IMR-90 (cell line): Measurements from ENCODE around the gene C1orf167. TPM values are rescaled to one million over a fixed set of nuclear protein-coding genes. Genes with fewer than 3 reads are reported as not detected.

Experiments
- ATAC-seq: fragments of 200-7000 bp; cut with Tn5 transposase; 2 replicates; pipeline ENCODE4 v1.9.1; 2020; ENCODE audit warnings: low read depth, mild to moderate bottlenecking, moderate library complexity
- BruUV-seq: library from RNA; stranded (reverse); fragments of 400-500 nt; replicated peaks from 2 replicates; lab custom pipeline; 2021; lab: Mats Ljungman, UMichigan
- CTCF ChIA-PET: fragments of 300-600 bp; formaldehyde crosslinking; extraction: SDS; loops from one replicate; lab custom pipeline; 2021; ENCODE audit warnings: antibody characterized with exemption; lab: Yijun Ruan, JAX
- POLR2A ChIA-PET: fragments of 300-600 bp; sonication (Branson Sonifier 250); formaldehyde crosslinking; loops from one replicate; lab custom pipeline; 2022; ENCODE audit warnings: antibody characterized with exemption; ENCODE audit not compliant: unreplicated experiment; lab: Charles Lee
- DNase-seq: peaks from one replicate; pipeline ENCODE4 v3.0.0; 2013
- H2AFZ ChIP-seq: replicated peaks from 2 replicates; pipeline ENCODE3; 2013; ENCODE audit warnings: low read length, mild to moderate bottlenecking; ENCODE audit not compliant: poor library complexity
- H2AK5ac ChIP-seq: 2 replicates; pipeline ENCODE4 v1.6.1; 2013; ENCODE audit warnings: low read depth, low read length, inconsistent platforms
- H2AK9ac ChIP-seq: replicated peaks from 2 replicates; pipeline ENCODE3; 2013; ENCODE audit warnings: mild to moderate bottlenecking, low read depth, low read length, moderate library complexity; ENCODE audit not compliant: poor library complexity
- H2BK120ac ChIP-seq: 2 replicates; pipeline ENCODE4 v1.6.1; 2013; ENCODE audit warnings: low read depth, low read length, inconsistent platforms
- H2BK15ac ChIP-seq: 3 replicates; pipeline ENCODE4 v1.6.1; 2013; ENCODE audit warnings: low read depth, low read length, inconsistent platforms
- H2BK20ac ChIP-seq: 2 replicates; pipeline ENCODE4 v1.6.1; 2013; ENCODE audit warnings: low read depth, mild to moderate bottlenecking, inconsistent platforms, low read length, moderate library complexity
- H2BK5ac ChIP-seq: 2 replicates; pipeline ENCODE4 v1.6.1; 2013; ENCODE audit warnings: mild to moderate bottlenecking, low read depth, low read length, inconsistent platforms; ENCODE audit not compliant: poor library complexity, severe bottlenecking
- H3K14ac ChIP-seq: replicated peaks from 2 replicates; pipeline ENCODE4 v1.6.1; 2013; ENCODE audit warnings: low read depth, low read length, inconsistent platforms
- H3K18ac ChIP-seq: 2 replicates; pipeline ENCODE4 v1.6.1; 2013; ENCODE audit warnings: low read depth, low read length, control low read depth
- H3K23ac ChIP-seq: 2 replicates; pipeline ENCODE4 v1.6.1; 2013; ENCODE audit warnings: low read depth, low read length, inconsistent platforms
- H3K27ac ChIP-seq: 2 replicates; pipeline ENCODE4 v1.5.1; 2013; ENCODE audit warnings: mild to moderate bottlenecking, control low read depth, low read length; ENCODE audit not compliant: insufficient read depth
- H3K27me3 ChIP-seq: 2 replicates; pipeline ENCODE4 v1.6.1; 2013; ENCODE audit warnings: low read length; ENCODE audit not compliant: control insufficient read depth, insufficient read depth
- H3K36me3 ChIP-seq: 2 replicates; pipeline ENCODE4 v1.6.1; 2013; ENCODE audit warnings: low read length, mixed read lengths; ENCODE audit not compliant: control insufficient read depth, insufficient read depth
- H3K4ac ChIP-seq: 2 replicates; pipeline ENCODE4 v1.6.1; 2013; ENCODE audit warnings: low read depth, low read length, inconsistent platforms
- H3K4me1 ChIP-seq: 2 replicates; pipeline ENCODE4 v1.6.1; 2013; ENCODE audit warnings: low read length, mixed read lengths; ENCODE audit not compliant: control insufficient read depth, insufficient read depth
- H3K4me2 ChIP-seq: 2 replicates; pipeline ENCODE4 v1.6.1; 2013; ENCODE audit warnings: low read depth, mild to moderate bottlenecking, control low read depth, low read length, moderate library complexity
- H3K4me3 ChIP-seq: 2 replicates; pipeline ENCODE4 v1.5.1; 2013; ENCODE audit warnings: low read depth, mild to moderate bottlenecking, control low read depth, low read length, moderate library complexity; ENCODE audit not compliant: insufficient read depth
- H3K56ac ChIP-seq: 2 replicates; pipeline ENCODE4 v1.6.1; 2013; ENCODE audit warnings: low read length, inconsistent platforms; ENCODE audit not compliant: insufficient read depth; ENCODE audit errors: extremely low read depth
- H3K79me1 ChIP-seq, 2 experiments: 2 replicates each; pipeline ENCODE4 v1.6.1; 2013; ENCODE audit warnings: low read length in 2 of 2, inconsistent platforms in 1 of 2, low read depth in 1 of 2
- H3K9ac ChIP-seq: 2 replicates; pipeline ENCODE4 v1.6.1; 2013; ENCODE audit warnings: low read depth, low read length, control low read depth
- H3K9me1 ChIP-seq: 2 replicates; pipeline ENCODE4 v1.6.1; 2013; ENCODE audit warnings: low read length, inconsistent platforms; ENCODE audit not compliant: insufficient read depth
- H3K9me3 ChIP-seq: 2 replicates; pipeline ENCODE4 v1.6.1; 2013; ENCODE audit warnings: low read length; ENCODE audit not compliant: control insufficient read depth, insufficient read depth
- H4K20me1 ChIP-seq: 2 replicates; pipeline ENCODE4 v1.6.1; 2013; ENCODE audit warnings: low read length, inconsistent platforms; ENCODE audit not compliant: insufficient read depth
- H4K5ac ChIP-seq: 2 replicates; pipeline ENCODE4 v1.6.1; 2013; ENCODE audit warnings: mild to moderate bottlenecking, low read depth, low read length, control low read depth
- H4K8ac ChIP-seq, 2 experiments: 2 replicates each; pipeline ENCODE4 v1.6.1; 2013; ENCODE audit warnings: low read depth in 2 of 2, low read length in 2 of 2, control low read depth in 1 of 2, inconsistent platforms in 1 of 2
- H4K91ac ChIP-seq: 2 replicates; pipeline ENCODE4 v1.6.1; 2013; ENCODE audit warnings: low read depth, low read length, inconsistent platforms; ENCODE audit not compliant: insufficient read depth
- BHLHE40 ChIP-seq: fragments of 150-350 bp; IDR thresholded peaks from 2 replicates; pipeline ENCODE4 v1.6.1; 2016; ENCODE audit warnings: mild to moderate bottlenecking, low read depth, low read length
- CHD1 ChIP-seq: IDR thresholded peaks from 2 replicates; pipeline ENCODE4 v1.6.1; 2012; ENCODE audit warnings: low read depth, low read length, improper control_type of control experiment
- CTCF ChIP-seq: conservative IDR thresholded peaks from 2 replicates; pipeline ENCODE4 v1.5.1; 2012; ENCODE audit warnings: mild to moderate bottlenecking, low read depth, low read length, improper control_type of control experiment
- FOS ChIP-seq: fragments of 150-350 bp; IDR thresholded peaks from 2 replicates; pipeline ENCODE4 v1.6.1; 2016; ENCODE audit warnings: low read depth, low read length
- MAZ ChIP-seq: IDR thresholded peaks from 2 replicates; pipeline ENCODE4 v1.6.1; 2012; ENCODE audit warnings: low read depth, mild to moderate bottlenecking, low read length, improper control_type of control experiment, moderate library complexity, borderline replicate concordance
- MXI1 ChIP-seq: IDR thresholded peaks from 2 replicates; pipeline ENCODE4 v1.6.1; 2012; ENCODE audit warnings: low read depth, mild to moderate bottlenecking, low read length, moderate library complexity, borderline replicate concordance
- NFE2L2 ChIP-seq: fragments of 150-350 bp; IDR thresholded peaks from 2 replicates; pipeline ENCODE4 v1.6.1; 2016; ENCODE audit warnings: low read depth, mild to moderate bottlenecking, low read length
- POLR2A ChIP-seq: IDR thresholded peaks from 2 replicates; pipeline ENCODE4 v1.6.1; 2012; ENCODE audit warnings: mild to moderate bottlenecking, low read depth, low read length
- RCOR1 ChIP-seq: IDR thresholded peaks from 2 replicates; pipeline ENCODE4 v1.6.1; 2012; ENCODE audit warnings: mild to moderate bottlenecking, low read length, improper control_type of control experiment; ENCODE audit not compliant: insufficient replicate concordance
- WGBS, 2 experiments: methylation state at CpG; one replicate each; pipeline versions ENCODE4 v1.1.5 to v1.1.7; 2013; ENCODE audit warnings: missing lambda C conversion rate in 2 of 2; ENCODE audit not compliant: insufficient read length in 1 of 2; ENCODE audit errors: extremely low coverage in 2 of 2; 5-methylcytosine and 5-hydroxymethylcytosine counted together
- dilution Hi-C: fragments of 300-500 bp; cut with HindIII; formaldehyde crosslinking; loops from one replicate; pipeline ENCODE4 v1.14.3; 2018; ENCODE audit warnings: low sequenced_read_pairs; ENCODE audit not compliant: unreplicated experiment
- in situ Hi-C: fragments of 300-500 bp; cut with MboI; formaldehyde crosslinking; loops from 3 replicates; pipeline ENCODE4 v1.14.3; 2019; ENCODE audit warnings: low sequenced_read_pairs, inconsistent platforms, mixed read lengths
- intact Hi-C: fragments of 100-400 bp; cut with micrococcal nuclease; formaldehyde crosslinking; loops from 2 replicates; pipeline ENCODE4 v1.10.0; 2022
- polyA plus RNA-seq, 3 experiments: library from polyadenylated mRNA; depleted of rRNA; stranded (reverse); fragments of >200 nt; gene quantifications; 2 replicates each; pipeline ENCODE4 v1.2.3, GENCODE V29; 2012; ENCODE audit warnings: low replicate concordance in 1 of 3
- total RNA-seq: library from RNA; depleted of rRNA; stranded (reverse); fragments of >200 nt; gene quantifications from 2 replicates; pipeline ENCODE4 v1.2.3, GENCODE V29; 2012
- TF ChIP-seq, protein P1 (sequence below): fragments of 150-350 bp; IDR thresholded peaks from 2 replicates; pipeline ENCODE4 v1.6.1; 2017; ENCODE audit warnings: mild to moderate bottlenecking, antibody characterized with exemption, low read length, low read depth

Gene C1orf167
- total and polyA plus RNA-seq, 2 of the 4 experiments (the other 2 are of a cell fraction) = under 0.01 to 0.15 TPM

DNA sequence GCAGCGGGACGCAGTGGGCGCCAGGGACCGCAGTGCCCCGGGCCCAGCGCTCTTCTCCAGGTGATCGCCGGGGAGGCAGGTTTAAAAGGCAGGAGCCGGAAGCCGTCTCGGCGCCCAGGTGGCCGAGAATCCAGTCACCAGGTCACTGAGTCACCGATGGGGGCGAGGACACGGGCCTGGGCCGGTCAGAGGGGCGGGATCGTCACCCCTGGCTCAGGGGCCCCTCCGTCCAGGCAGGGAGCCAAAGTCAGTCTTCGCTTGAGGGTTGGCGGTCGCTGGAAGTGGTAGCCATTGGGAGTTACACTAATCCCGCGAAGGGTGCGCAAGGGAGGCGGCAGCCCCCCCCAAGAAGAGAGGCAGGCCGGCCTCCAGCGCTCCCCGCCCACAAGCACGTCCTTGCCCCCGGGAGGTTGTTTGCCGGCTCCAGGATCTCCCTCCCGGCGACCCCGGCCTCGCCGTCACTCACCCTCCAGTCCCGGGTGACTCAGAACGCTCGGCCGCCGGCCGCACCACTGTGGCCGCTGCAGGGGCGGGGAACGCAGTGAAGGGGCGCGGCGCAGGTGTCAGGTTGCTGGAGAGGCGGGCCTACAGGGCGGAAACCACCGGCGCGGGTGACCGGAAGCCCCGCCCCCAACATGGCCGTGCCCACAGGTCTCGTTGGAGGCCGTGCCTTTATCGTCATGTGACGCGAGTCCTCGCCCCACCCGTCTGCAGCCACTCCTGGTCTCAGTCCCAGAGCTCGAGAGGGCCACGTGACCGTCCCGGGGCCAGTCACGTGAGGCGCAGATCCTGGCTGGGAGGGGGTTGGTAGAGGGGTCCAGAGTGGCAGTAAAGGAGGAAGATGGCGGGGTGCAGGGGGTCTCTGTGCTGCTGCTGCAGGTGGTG, 43.7 kb downstream of the C1orf167 start, which contains the start of the genes CLCN6 and MTHFR:
Gene CLCN6 (plus strand): TSS at position 770 of the 885 bp plus-strand sequence. CDS start 72 bp downstream, at position 842.
Gene MTHFR (minus strand): TSS at position 543 of the 885 bp plus-strand sequence. CDS start 2,848 bp downstream, outside the sequence.
- H3K4me3 ChIP-seq = peak within 1 kb of the TSS; percentile 67
- peak within 1 kb of the TSS; percentile 72 for H2AK5ac ChIP-seq
- peaks cover 13% of the 10 kb centered on the region for H3K4me1 ChIP-seq
- H4K5ac ChIP-seq = peak within 1 kb of the TSS; percentile 62
- no peaks in the 10 kb centered on the region for H3K27me3 ChIP-seq
- no peaks in the 10 kb centered on the region; the same call in 1 of the 2 replicates for H4K20me1 ChIP-seq
- peaks cover 12 to 69% of the 10 kb centered on the region in 2 experiments; a peak in 3 of 4 replicates for H3K79me1 ChIP-seq
- in situ Hi-C loops (no loop called here), dilution Hi-C loops (no loop called here), intact Hi-C loops (no loop called here)
- peak within 1 kb of the TSS; percentile 91 to 92 for H4K8ac ChIP-seq
- peak within 1 kb of the TSS; percentile 92 for H3K27ac ChIP-seq
- peak within 1 kb of the TSS; percentile 90 for H2BK5ac ChIP-seq
- H3K14ac ChIP-seq = peak within 1 kb of the TSS; percentile 88
- peak within 1 kb of the TSS; percentile 35 for H2BK20ac ChIP-seq
- H3K56ac ChIP-seq = peak within 1 kb of the TSS; percentile 71; the same call in 1 of the 2 replicates
- peak within 1 kb of the TSS; percentile 18; the same call in 2 of the 3 replicates for H2BK15ac ChIP-seq
- TF ChIP-seq, protein P1, sequence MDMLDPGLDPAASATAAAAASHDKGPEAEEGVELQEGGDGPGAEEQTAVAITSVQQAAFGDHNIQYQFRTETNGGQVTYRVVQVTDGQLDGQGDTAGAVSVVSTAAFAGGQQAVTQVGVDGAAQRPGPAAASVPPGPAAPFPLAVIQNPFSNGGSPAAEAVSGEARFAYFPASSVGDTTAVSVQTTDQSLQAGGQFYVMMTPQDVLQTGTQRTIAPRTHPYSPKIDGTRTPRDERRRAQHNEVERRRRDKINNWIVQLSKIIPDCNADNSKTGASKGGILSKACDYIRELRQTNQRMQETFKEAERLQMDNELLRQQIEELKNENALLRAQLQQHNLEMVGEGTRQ = peak; percentile 100
- TF ChIP-seq NFE2L2 (no peak), FOS (peak; percentile 98), POLR2A (0 out of 2 replicates have a peak, but pooled peaks have one; percentile 49), RCOR1 (peak; percentile 54), BHLHE40 (peak; percentile 94), CTCF (no peak), MXI1 (peak; percentile 48; the same call in 1 of the 2 replicates), CHD1 (0 out of 2 replicates have a peak, but pooled peaks have one; percentile 35), MAZ (peak; percentile 85; the same call in 1 of the 2 replicates)
- peak within 1 kb of the TSS; percentile 78 for H2BK120ac ChIP-seq
- peak within 1 kb of the TSS; percentile 98 for H2AK9ac ChIP-seq
- peak within 1 kb of the TSS; percentile 94 for H3K4me2 ChIP-seq
- peak within 1 kb of the TSS; percentile 94 for H3K4ac ChIP-seq
- H3K9me1 ChIP-seq = no peaks in the 10 kb centered on the region; the same call in 1 of the 2 replicates
- peak within 1 kb of the TSS; percentile 98 for H2AFZ ChIP-seq
- H3K9me3 ChIP-seq = no peaks in the 10 kb centered on the region
- peak within 1 kb of the TSS; percentile 91 for H3K23ac ChIP-seq
- BruUV-seq = TSS peak; percentile 36
- H3K9ac ChIP-seq = peak within 1 kb of the TSS; percentile 82
- ChIA-PET CTCF (no interaction called here), POLR2A (interaction anchor here (0.5 to 0.7 kb wide), 2 partner anchors 102 to 450 kb away, joined by 4 to 5 read pairs; no protein-coding TSS in a partner anchor)
- 1% methylated on average over 31 of the region's 72 CpGs; no CpG with 5 or more reads in 1 of the 2 experiments for WGBS, 2 experiments
- H3K18ac ChIP-seq = peak within 1 kb of the TSS; percentile 43
- H3K36me3 ChIP-seq = peaks cover 12% of the 10 kb centered on the region
- H4K91ac ChIP-seq = peak within 1 kb of the TSS; percentile 88
- DNase-seq (peak; percentile 99), ATAC-seq (peak; percentile 87)
